Measurements from ENCODE around the gene FLACC1.

FLACC1 gene

DNA sequence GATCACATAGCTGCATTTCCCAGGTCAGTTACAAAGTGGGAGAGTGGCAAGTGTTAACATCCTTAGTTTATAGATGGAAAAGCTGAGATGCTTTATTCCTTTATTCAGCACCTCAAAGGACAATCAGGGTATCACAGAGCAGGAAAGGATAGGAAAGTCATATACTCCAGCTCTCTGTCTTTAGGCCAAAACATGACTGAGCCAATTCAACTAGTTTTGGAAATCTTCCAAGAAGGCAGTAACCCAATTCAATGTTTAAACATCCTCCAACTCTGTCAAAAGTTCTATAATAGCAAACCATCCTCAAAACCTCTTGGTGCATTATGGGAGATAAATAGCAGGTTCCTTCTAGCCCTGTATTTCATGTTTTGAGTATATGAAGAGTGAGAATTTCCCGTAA, 71.6 kb downstream of the FLACC1 start:
- no peaks in the 10 kb centered on the region for H3K27me3 ChIP-seq (replicated peaks; ENCODE audit: control insufficient read depth, insufficient read depth, low read length, poor library complexity, severe bottlenecking)
- DNase-seq: no peak
- H3K36me3 ChIP-seq (ENCODE audit: control insufficient read depth, insufficient read depth, low read length): peaks cover 51% of the 10 kb centered on the region
- no peaks in the 10 kb centered on the region for H3K9me3 ChIP-seq (ENCODE audit: control insufficient read depth, low read length)
- no peaks in the 10 kb centered on the region for H3K4me1 ChIP-seq (ENCODE audit: control insufficient read depth, insufficient read depth, low read length, poor library complexity, severe bottlenecking)
- no peak overlapping the region for H3K4me3 ChIP-seq (ENCODE audit: insufficient read depth, low read depth, low read length, poor library complexity, severe bottlenecking)
- H3K27ac ChIP-seq (ENCODE audit: insufficient read depth, low read length, poor library complexity, severe bottlenecking): no peak overlapping the region

DNA sequence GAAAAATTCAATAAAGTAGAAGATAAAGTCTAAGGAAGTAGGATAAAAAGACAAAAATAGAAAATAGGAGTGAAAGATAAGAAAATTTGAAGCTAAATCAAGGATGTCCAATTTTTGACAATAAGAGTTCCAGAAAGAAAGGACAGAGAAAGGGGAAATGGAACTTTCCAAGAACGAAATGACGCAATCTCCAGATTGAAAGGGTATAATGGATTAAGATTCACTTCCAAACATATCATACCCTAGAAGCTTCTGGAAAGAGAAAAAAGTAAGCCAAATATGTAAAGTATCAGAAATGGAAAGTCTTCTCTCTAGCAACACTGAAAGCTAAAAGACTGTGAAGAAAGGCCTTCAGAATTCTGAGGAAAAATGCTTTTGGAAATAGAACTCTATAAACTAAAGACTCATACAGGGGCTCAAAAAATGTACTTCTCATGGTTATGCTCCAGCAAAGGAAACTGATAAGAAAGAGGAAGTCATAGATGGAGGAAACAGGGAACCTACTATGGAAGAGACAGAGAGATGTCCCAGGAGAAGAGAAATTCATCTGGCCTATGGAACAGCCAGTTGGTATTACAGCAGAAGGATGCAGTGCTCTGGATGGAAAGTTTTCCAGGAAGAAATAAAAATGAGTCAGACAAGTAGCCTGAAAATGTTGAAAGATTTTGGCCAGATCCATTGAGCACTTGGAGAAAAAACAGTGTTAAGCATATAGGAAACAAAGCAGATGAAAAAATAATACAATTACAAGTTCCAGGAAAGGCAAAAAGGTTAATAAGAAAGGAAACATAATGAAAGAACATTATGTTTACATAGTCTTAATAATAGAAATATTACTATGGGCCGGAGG, 76.7 kb downstream of the FLACC1 start:
- H3K4me3 ChIP-seq (ENCODE audit: insufficient read depth, low read depth, low read length, poor library complexity, severe bottlenecking): no peak overlapping the region
- no peaks in the 10 kb centered on the region for H3K27me3 ChIP-seq (replicated peaks; ENCODE audit: control insufficient read depth, insufficient read depth, low read length, poor library complexity, severe bottlenecking)
- no peak overlapping the region for H3K27ac ChIP-seq (ENCODE audit: insufficient read depth, low read length, poor library complexity, severe bottlenecking)
- H3K4me1 ChIP-seq (ENCODE audit: control insufficient read depth, insufficient read depth, low read length, poor library complexity, severe bottlenecking): no peaks in the 10 kb centered on the region
- H3K9me3 ChIP-seq (ENCODE audit: control insufficient read depth, low read length): no peaks in the 10 kb centered on the region
- DNase-seq: no peak
- peaks cover 53% of the 10 kb centered on the region for H3K36me3 ChIP-seq (ENCODE audit: control insufficient read depth, insufficient read depth, low read length)

DNA sequence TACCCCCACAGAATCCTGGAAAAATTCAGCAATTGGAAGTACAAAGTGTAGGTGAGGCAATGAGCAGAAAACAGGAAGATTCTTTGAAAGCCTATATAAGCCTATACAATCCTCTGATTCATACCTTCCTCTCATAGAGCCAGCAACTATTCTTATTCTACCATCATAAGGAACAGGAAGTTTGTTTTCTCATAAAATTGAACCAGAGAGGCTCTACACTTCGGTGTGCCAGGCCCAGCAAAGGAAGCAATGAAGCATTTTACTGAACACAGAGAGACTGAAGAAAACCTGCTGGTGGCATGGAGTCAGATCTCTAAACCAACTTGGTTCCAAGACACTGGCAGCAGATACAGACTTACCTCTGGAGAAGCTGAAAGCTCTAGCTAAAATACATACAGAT, 78.1 kb downstream of the FLACC1 start:
- Histone ChIP-seq H3K36me3 (ENCODE audit: control insufficient read depth, insufficient read depth, low read length) (peaks cover 59% of the 10 kb centered on the region), H3K27me3 (replicated peaks; ENCODE audit: control insufficient read depth, insufficient read depth, low read length, poor library complexity, severe bottlenecking) (no peaks in the 10 kb centered on the region), H3K9me3 (ENCODE audit: control insufficient read depth, low read length) (no peaks in the 10 kb centered on the region), H3K27ac (ENCODE audit: insufficient read depth, low read length, poor library complexity, severe bottlenecking) (no peak overlapping the region), H3K4me3 (ENCODE audit: insufficient read depth, low read depth, low read length, poor library complexity, severe bottlenecking) (no peak overlapping the region), H3K4me1 (ENCODE audit: control insufficient read depth, insufficient read depth, low read length, poor library complexity, severe bottlenecking) (no peaks in the 10 kb centered on the region)
- no peak for DNase-seq

DNA sequence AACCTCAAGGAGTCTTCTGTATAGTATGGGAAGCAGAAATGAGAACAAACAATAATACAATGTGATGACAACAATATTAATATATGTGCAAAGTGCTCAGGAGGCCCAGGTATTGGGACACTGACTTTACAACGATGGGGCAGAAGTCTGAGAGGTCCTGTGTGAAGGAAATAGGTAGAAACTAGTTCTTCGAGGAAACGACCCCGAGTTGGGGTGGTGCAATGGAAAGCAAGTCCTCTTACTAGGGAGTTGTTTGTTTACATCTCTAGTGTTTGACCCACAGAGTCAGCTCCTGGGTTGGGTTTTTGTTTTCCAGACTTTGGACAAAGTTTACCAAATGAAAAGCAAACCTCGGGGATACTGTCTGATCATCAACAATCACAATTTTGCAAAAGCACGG, 80.6 kb downstream of the FLACC1 start:
- Histone ChIP-seq H3K9me3 (ENCODE audit: control insufficient read depth, low read length) (no peaks in the 10 kb centered on the region), H3K4me3 (ENCODE audit: insufficient read depth, low read depth, low read length, poor library complexity, severe bottlenecking) (no peak overlapping the region), H3K36me3 (ENCODE audit: control insufficient read depth, insufficient read depth, low read length) (peaks cover 80% of the 10 kb centered on the region), H3K27ac (ENCODE audit: insufficient read depth, low read length, poor library complexity, severe bottlenecking) (no peak overlapping the region), H3K27me3 (replicated peaks; ENCODE audit: control insufficient read depth, insufficient read depth, low read length, poor library complexity, severe bottlenecking) (no peaks in the 10 kb centered on the region), H3K4me1 (ENCODE audit: control insufficient read depth, insufficient read depth, low read length, poor library complexity, severe bottlenecking) (peaks cover 15% of the 10 kb centered on the region)
- no peak for DNase-seq

DNA sequence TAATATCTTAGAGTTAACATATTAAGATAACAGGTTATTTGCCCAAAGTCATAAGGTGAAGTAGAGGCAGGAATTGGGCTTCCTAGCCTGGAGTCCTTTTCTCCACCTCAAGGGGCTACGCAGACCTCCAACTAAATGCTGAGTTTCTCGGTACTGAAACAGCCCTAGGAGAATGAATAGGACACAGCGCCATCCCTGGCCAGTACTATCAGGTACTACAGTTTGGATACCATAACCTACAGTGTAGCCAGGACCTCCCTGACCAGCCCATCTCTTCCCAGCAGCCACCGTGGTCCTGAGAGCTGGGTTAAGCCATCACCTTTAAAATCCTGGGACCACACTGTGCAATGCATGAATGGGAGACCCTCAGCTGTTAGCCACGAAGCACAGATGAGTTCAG, 81.2 kb downstream of the FLACC1 start:
- H3K9me3 ChIP-seq (ENCODE audit: control insufficient read depth, low read length): no peaks in the 10 kb centered on the region
- H3K4me1 ChIP-seq (ENCODE audit: control insufficient read depth, insufficient read depth, low read length, poor library complexity, severe bottlenecking): peaks cover 20% of the 10 kb centered on the region
- H3K27ac ChIP-seq (ENCODE audit: insufficient read depth, low read length, poor library complexity, severe bottlenecking): peak overlapping the region; percentile 16
- H3K4me3 ChIP-seq (ENCODE audit: insufficient read depth, low read depth, low read length, poor library complexity, severe bottlenecking): no peak overlapping the region
- peaks cover 86% of the 10 kb centered on the region for H3K36me3 ChIP-seq (ENCODE audit: control insufficient read depth, insufficient read depth, low read length)
- DNase-seq: no peak
- no peaks in the 10 kb centered on the region for H3K27me3 ChIP-seq (replicated peaks; ENCODE audit: control insufficient read depth, insufficient read depth, low read length, poor library complexity, severe bottlenecking)

DNA sequence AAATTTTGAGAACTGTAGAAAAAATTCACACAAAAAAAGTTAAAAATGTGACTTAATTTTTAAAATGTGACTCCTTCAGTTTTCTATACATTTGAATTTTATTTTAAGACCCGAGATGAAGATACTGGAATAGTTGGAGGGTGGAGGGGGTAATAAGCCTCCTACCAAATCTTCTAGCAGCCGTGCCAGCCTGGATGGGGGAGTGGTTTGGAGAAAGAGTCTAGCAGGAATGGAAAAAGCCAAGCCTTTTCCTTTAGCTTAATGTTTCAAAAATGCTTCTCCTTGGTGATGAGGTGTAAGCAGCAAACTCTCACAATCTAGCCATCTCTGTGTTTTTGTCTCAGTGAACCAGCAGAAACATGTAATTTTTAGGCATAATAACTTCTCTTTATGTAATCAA, 82.1 kb downstream of the FLACC1 start:
- Histone ChIP-seq H3K27ac (ENCODE audit: insufficient read depth, low read length, poor library complexity, severe bottlenecking) (no peak overlapping the region), H3K9me3 (ENCODE audit: control insufficient read depth, low read length) (no peaks in the 10 kb centered on the region), H3K27me3 (replicated peaks; ENCODE audit: control insufficient read depth, insufficient read depth, low read length, poor library complexity, severe bottlenecking) (no peaks in the 10 kb centered on the region), H3K36me3 (ENCODE audit: control insufficient read depth, insufficient read depth, low read length) (peaks cover 90% of the 10 kb centered on the region), H3K4me1 (ENCODE audit: control insufficient read depth, insufficient read depth, low read length, poor library complexity, severe bottlenecking) (peaks cover 30% of the 10 kb centered on the region), H3K4me3 (ENCODE audit: insufficient read depth, low read depth, low read length, poor library complexity, severe bottlenecking) (no peak overlapping the region)
- DNase-seq: no peak

DNA sequence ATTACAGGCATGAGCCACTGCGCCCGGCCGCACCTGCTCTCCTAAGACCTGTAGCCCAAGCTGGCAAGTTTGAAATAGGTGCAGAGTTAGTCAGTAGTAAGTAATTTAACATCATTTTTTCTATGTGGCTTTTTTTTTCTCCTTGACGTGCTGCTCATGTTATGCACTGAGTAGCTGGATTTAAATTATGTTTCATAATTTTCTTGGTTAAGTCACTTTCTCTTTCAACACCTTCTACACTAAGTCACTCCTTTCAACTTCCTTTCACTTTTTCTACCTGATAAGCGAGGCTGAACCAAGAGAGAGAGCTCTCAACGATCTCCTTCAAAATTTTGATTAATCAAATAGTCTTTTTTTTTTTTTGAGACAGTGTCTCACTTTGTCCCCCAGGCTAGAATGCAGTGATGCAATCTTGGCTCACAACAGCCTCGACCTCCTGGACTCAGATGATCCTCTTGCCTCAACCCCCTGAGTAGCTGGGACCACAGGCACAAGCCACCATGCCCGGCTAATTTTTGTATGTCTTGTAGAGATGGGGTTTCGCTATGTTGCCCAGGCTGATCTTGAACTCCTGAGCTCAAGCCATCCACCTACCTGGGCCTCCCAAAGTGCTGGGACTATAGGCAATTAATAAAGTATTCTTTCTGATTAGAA, 83.7 kb downstream of the FLACC1 start:
- no peaks in the 10 kb centered on the region for H3K27me3 ChIP-seq (replicated peaks; ENCODE audit: control insufficient read depth, insufficient read depth, low read length, poor library complexity, severe bottlenecking)
- H3K4me3 ChIP-seq (ENCODE audit: insufficient read depth, low read depth, low read length, poor library complexity, severe bottlenecking): no peak overlapping the region
- H3K4me1 ChIP-seq (ENCODE audit: control insufficient read depth, insufficient read depth, low read length, poor library complexity, severe bottlenecking): peaks cover 39% of the 10 kb centered on the region
- H3K27ac ChIP-seq (ENCODE audit: insufficient read depth, low read length, poor library complexity, severe bottlenecking): no peak overlapping the region
- no peak for DNase-seq
- H3K36me3 ChIP-seq (ENCODE audit: control insufficient read depth, insufficient read depth, low read length): peaks cover 91% of the 10 kb centered on the region
- H3K9me3 ChIP-seq (ENCODE audit: control insufficient read depth, low read length): no peaks in the 10 kb centered on the region

DNA sequence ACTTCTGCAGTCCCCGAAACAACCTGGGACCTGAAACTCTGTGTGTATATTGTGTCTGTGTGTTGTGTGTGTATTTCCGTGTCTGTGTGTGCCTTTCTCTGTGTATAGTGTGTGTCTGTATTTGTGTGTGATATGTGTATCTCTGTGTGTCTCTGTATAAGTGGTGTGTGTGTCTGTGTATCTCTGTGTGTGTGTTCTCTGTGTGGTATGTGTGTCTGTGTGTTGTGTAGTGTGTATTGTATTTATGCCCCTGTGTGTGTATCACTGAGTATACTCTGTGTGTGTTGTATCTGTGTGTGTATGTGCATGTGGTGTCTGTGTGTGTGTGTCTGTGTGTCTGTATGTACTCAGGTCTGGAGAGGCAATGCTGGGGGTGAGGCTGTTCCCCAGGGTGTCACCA, 85.2 kb downstream of the FLACC1 start:
- no peaks in the 10 kb centered on the region for H3K27me3 ChIP-seq (replicated peaks; ENCODE audit: control insufficient read depth, insufficient read depth, low read length, poor library complexity, severe bottlenecking)
- peaks cover 90% of the 10 kb centered on the region for H3K36me3 ChIP-seq (ENCODE audit: control insufficient read depth, insufficient read depth, low read length)
- H3K9me3 ChIP-seq (ENCODE audit: control insufficient read depth, low read length): no peaks in the 10 kb centered on the region
- DNase-seq: no peak
- peak overlapping the region; percentile 25 for H3K27ac ChIP-seq (ENCODE audit: insufficient read depth, low read length, poor library complexity, severe bottlenecking)
- H3K4me3 ChIP-seq (ENCODE audit: insufficient read depth, low read depth, low read length, poor library complexity, severe bottlenecking): no peak overlapping the region
- H3K4me1 ChIP-seq (ENCODE audit: control insufficient read depth, insufficient read depth, low read length, poor library complexity, severe bottlenecking): peaks cover 48% of the 10 kb centered on the region

DNA sequence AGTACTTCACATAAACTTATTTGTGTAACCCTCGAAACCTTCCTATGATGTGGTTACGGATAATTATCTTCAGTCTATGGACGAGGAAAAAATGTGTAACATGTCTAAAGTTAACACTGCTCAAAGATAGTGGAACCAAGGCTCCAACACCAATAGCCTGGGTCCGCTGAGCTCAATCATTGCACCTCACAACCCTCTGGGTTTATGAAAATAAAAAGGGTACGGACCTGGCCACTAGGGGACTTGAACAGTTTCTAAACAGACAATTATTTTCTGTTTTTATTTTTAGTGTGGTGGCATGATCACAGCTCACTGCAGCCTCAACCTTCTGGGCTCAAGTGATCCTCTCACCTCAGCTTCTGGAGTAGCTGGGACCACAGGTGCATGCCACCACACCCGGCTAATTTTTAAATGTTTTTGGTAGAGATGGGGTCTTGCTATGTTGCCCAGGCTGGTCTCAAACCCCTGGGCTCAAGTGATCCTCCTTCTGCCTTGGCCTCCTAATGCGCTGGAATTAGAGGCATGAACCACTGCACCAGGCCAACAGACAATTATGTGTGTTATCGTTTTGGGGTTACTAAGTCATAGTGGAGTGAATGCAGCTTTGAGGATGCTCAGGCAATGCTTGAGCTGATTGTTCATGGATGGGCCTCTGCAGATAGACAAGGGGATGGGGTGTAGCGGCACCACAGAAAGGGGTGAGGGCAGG, 86.7 kb downstream of the FLACC1 start:
- H3K27ac ChIP-seq (ENCODE audit: insufficient read depth, low read length, poor library complexity, severe bottlenecking): no peak overlapping the region
- no peak overlapping the region for H3K4me3 ChIP-seq (ENCODE audit: insufficient read depth, low read depth, low read length, poor library complexity, severe bottlenecking)
- no peaks in the 10 kb centered on the region for H3K27me3 ChIP-seq (replicated peaks; ENCODE audit: control insufficient read depth, insufficient read depth, low read length, poor library complexity, severe bottlenecking)

DNA sequence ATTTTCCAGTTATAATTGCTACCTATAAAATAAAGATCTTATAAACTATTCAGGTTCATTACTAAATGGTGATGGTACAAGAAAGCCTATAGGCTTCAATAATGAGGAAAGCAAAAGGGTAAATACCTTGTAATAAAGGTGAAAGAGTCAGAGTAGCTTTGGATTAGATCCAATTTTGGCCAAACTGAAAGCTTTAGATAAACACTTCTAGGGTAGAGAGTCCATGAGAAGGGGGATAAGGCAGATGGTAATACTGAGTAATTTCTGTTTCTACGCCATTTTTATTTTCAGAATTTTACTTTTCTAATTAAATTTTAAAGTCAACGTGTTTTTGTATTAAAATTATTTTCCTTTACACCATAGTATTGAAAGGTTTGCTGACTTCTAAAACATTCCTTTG, 87.4 kb downstream of the FLACC1 start:
- no peaks in the 10 kb centered on the region for H3K9me3 ChIP-seq (ENCODE audit: control insufficient read depth, low read length)
- no peak overlapping the region for H3K27ac ChIP-seq (ENCODE audit: insufficient read depth, low read length, poor library complexity, severe bottlenecking)
- peaks cover 76% of the 10 kb centered on the region for H3K36me3 ChIP-seq (ENCODE audit: control insufficient read depth, insufficient read depth, low read length)
- no peak for DNase-seq
- no peaks in the 10 kb centered on the region for H3K27me3 ChIP-seq (replicated peaks; ENCODE audit: control insufficient read depth, insufficient read depth, low read length, poor library complexity, severe bottlenecking)
- no peak overlapping the region for H3K4me3 ChIP-seq (ENCODE audit: insufficient read depth, low read depth, low read length, poor library complexity, severe bottlenecking)
- H3K4me1 ChIP-seq (ENCODE audit: control insufficient read depth, insufficient read depth, low read length, poor library complexity, severe bottlenecking): peaks cover 62% of the 10 kb centered on the region

More for the DNA sequence above, 86.7 kb downstream of the FLACC1 start:
- peaks cover 58% of the 10 kb centered on the region for H3K4me1 ChIP-seq (ENCODE audit: control insufficient read depth, insufficient read depth, low read length, poor library complexity, severe bottlenecking)
- H3K36me3 ChIP-seq (ENCODE audit: control insufficient read depth, insufficient read depth, low read length): peaks cover 82% of the 10 kb centered on the region
- DNase-seq: no peak
- no peaks in the 10 kb centered on the region for H3K9me3 ChIP-seq (ENCODE audit: control insufficient read depth, low read length)

All from effector memory CD4-positive, alpha-beta T cell (primary cell).